ENCODE results near the gene PTAFR. TPM values are rescaled to one million over a fixed set of nuclear protein-coding genes. Genes with fewer than 3 reads are reported as not detected.

The PTAFR gene
- total and polyA plus RNA-seq, 2 of the 4 experiments (the other 2 are of a cell fraction): 0.17 to 0.18 TPM

- no peaks in the 10 kb centered on the region for H3K9me3 ChIP-seq (ENCODE audit: control insufficient read depth, insufficient read depth, low read length)
- ATAC-seq (ENCODE audit: low read depth) (no peak), DNase-seq (no peak)
- no peak overlapping the region for H3K18ac ChIP-seq (ENCODE audit: low read depth, low read length)
- no peak overlapping the region for H3K4me3 ChIP-seq (ENCODE audit: insufficient read depth, low read depth, low read length)
- H3K4me1 ChIP-seq (ENCODE audit: control insufficient read depth, insufficient read depth, low read length): peaks cover 9% of the 10 kb centered on the region
- no peaks in the 10 kb centered on the region for H4K20me1 ChIP-seq (ENCODE audit: insufficient read depth, low read length)
- no peak overlapping the region for H4K8ac ChIP-seq (ENCODE audit: low read depth in 2 of 2, low read length in 2 of 2)
- ChIA-PET POLR2A (ENCODE audit: unreplicated experiment) (no interaction called here), CTCF (interaction anchor here (0.6 kb wide), 1 partner anchor 35 kb away, joined by 7 read pairs; no protein-coding TSS in a partner anchor)
- H4K91ac ChIP-seq (ENCODE audit: insufficient read depth, low read depth, low read length): no peak overlapping the region
- H3K23ac ChIP-seq (ENCODE audit: low read depth, low read length): no peak overlapping the region
- no peak overlapping the region for H4K5ac ChIP-seq (ENCODE audit: low read depth, low read length)
- H3K14ac ChIP-seq (replicated peaks; ENCODE audit: low read depth, low read length): no peak overlapping the region
- no peak overlapping the region for H2BK15ac ChIP-seq (ENCODE audit: low read depth, low read length)
- WGBS, 2 experiments (ENCODE audit: extremely low coverage in 2 of 2, insufficient read length in 1 of 2): 89% methylated on average over 4 of the region's 8 CpGs; no CpG with 5 or more reads in 1 of the 2 experiments
- no TSS peak for BruUV-seq (replicated peaks)
- no peak overlapping the region for H3K27ac ChIP-seq (ENCODE audit: insufficient read depth, low read length)
- no peak overlapping the region for H3K4ac ChIP-seq (ENCODE audit: low read depth, low read length)
- no peaks in the 10 kb centered on the region for H3K27me3 ChIP-seq (ENCODE audit: control insufficient read depth, insufficient read depth, low read length)
- H2AFZ ChIP-seq (replicated peaks; ENCODE audit: low read length, poor library complexity): no peak overlapping the region
- in situ Hi-C loops (cut with MboI; ENCODE audit: low sequenced_read_pairs): no loop called here
- no peak overlapping the region for H2BK20ac ChIP-seq (ENCODE audit: low read depth, low read length)
- TF ChIP-seq RCOR1 (IDR thresholded peaks at IDR 0.05; ENCODE audit: insufficient replicate concordance, low read length) (no peak), BHLHE40 (IDR thresholded peaks at IDR 0.05; ENCODE audit: low read depth, low read length) (no peak), POLR2A (IDR thresholded peaks at IDR 0.05; ENCODE audit: low read depth, low read length) (no peak), CEBPB (IDR thresholded peaks at IDR 0.05; ENCODE audit: low read depth, low read length) (no peak), RFX5 (IDR thresholded peaks at IDR 0.05; ENCODE audit: low read depth, low read length) (no peak), RAD21 (IDR thresholded peaks at IDR 0.05; ENCODE audit: low read length) (no peak), MXI1 (IDR thresholded peaks at IDR 0.05; ENCODE audit: borderline replicate concordance, low read depth, low read length) (no peak), MAFK (IDR thresholded peaks at IDR 0.05; ENCODE audit: low read depth, low read length) (no peak), MAZ (IDR thresholded peaks at IDR 0.05; ENCODE audit: borderline replicate concordance, low read depth, low read length) (no peak), ELK1 (IDR thresholded peaks at IDR 0.05; ENCODE audit: borderline replicate concordance, low read depth, low read length) (no peak), CHD1 (IDR thresholded peaks at IDR 0.05; ENCODE audit: low read depth, low read length) (no peak), CTCF (conservative IDR thresholded peaks at IDR 0.05; ENCODE audit: low read depth, low read length) (no peak), USF2 (IDR thresholded peaks at IDR 0.05; ENCODE audit: low read depth, low read length) (no peak), FOS (IDR thresholded peaks at IDR 0.05; ENCODE audit: low read depth, low read length) (no peak), NFE2L2 (IDR thresholded peaks at IDR 0.05; ENCODE audit: low read depth, low read length) (no peak), SMC3 (IDR thresholded peaks at IDR 0.05; ENCODE audit: low read depth, low read length) (no peak)
- H3K56ac ChIP-seq (ENCODE audit: extremely low read depth, insufficient read depth, low read length): no peak overlapping the region
- no peaks in the 10 kb centered on the region for H3K79me1 ChIP-seq (ENCODE audit: low read depth in 1 of 2, low read length in 2 of 2)
- no peak overlapping the region for H3K4me2 ChIP-seq (ENCODE audit: low read depth, low read length)
- no peak overlapping the region for H2AK9ac ChIP-seq (replicated peaks; ENCODE audit: low read depth, low read length, poor library complexity)
- no peak overlapping the region for H2BK5ac ChIP-seq (ENCODE audit: low read depth, low read length, poor library complexity, severe bottlenecking)
- H3K9me1 ChIP-seq (ENCODE audit: insufficient read depth, low read length): peaks cover 12% of the 10 kb centered on the region
- no peak overlapping the region for H2BK120ac ChIP-seq (ENCODE audit: low read depth, low read length)
- dilution Hi-C loops (cut with HindIII; ENCODE audit: low sequenced_read_pairs, unreplicated experiment): no loop called here
- no peak overlapping the region for H2AK5ac ChIP-seq (ENCODE audit: low read depth, low read length)
- no peak overlapping the region for H3K9ac ChIP-seq (ENCODE audit: low read depth, low read length)
- intact Hi-C loops (cut with micrococcal nuclease): no loop called here
- peaks cover 12% of the 10 kb centered on the region for H3K36me3 ChIP-seq (ENCODE audit: control insufficient read depth, insufficient read depth, low read length)
These were observed 18.0 kb upstream of the PTAFR start for GRCh38 chr1:28194326-28195035.
